IMR-90 (cell line): ENCODE measurements around the gene CDKN3. TPM values are rescaled to one million over a fixed set of nuclear protein-coding genes. Genes with fewer than 3 reads are reported as not detected.

Source experiments
- ATAC-seq: fragments of 200-7000 bp; cut with Tn5 transposase; 2 replicates; pipeline ENCODE4 v1.9.1; 2020; ENCODE audit warnings: low read depth, mild to moderate bottlenecking, moderate library complexity
- BruUV-seq: library from RNA; stranded (reverse); fragments of 400-500 nt; replicated peaks from 2 replicates; lab custom pipeline; 2021; lab: Mats Ljungman, UMichigan
- CTCF ChIA-PET: fragments of 300-600 bp; formaldehyde crosslinking; extraction: SDS; loops from one replicate; lab custom pipeline; 2021; ENCODE audit warnings: antibody characterized with exemption; lab: Yijun Ruan, JAX
- POLR2A ChIA-PET: fragments of 300-600 bp; sonication (Branson Sonifier 250); formaldehyde crosslinking; loops from one replicate; lab custom pipeline; 2022; ENCODE audit warnings: antibody characterized with exemption; ENCODE audit not compliant: unreplicated experiment; lab: Charles Lee
- DNase-seq: peaks from one replicate; pipeline ENCODE4 v3.0.0; 2013
- H2AFZ ChIP-seq: replicated peaks from 2 replicates; pipeline ENCODE3; 2013; ENCODE audit warnings: low read length, mild to moderate bottlenecking; ENCODE audit not compliant: poor library complexity
- H2AK5ac ChIP-seq: 2 replicates; pipeline ENCODE4 v1.6.1; 2013; ENCODE audit warnings: low read depth, low read length, inconsistent platforms
- H2AK9ac ChIP-seq: replicated peaks from 2 replicates; pipeline ENCODE3; 2013; ENCODE audit warnings: mild to moderate bottlenecking, low read depth, low read length, moderate library complexity; ENCODE audit not compliant: poor library complexity
- H2BK120ac ChIP-seq: 2 replicates; pipeline ENCODE4 v1.6.1; 2013; ENCODE audit warnings: low read depth, low read length, inconsistent platforms
- H2BK15ac ChIP-seq: 3 replicates; pipeline ENCODE4 v1.6.1; 2013; ENCODE audit warnings: low read depth, low read length, inconsistent platforms
- H2BK20ac ChIP-seq: 2 replicates; pipeline ENCODE4 v1.6.1; 2013; ENCODE audit warnings: low read depth, mild to moderate bottlenecking, inconsistent platforms, low read length, moderate library complexity
- H2BK5ac ChIP-seq: 2 replicates; pipeline ENCODE4 v1.6.1; 2013; ENCODE audit warnings: mild to moderate bottlenecking, low read depth, low read length, inconsistent platforms; ENCODE audit not compliant: poor library complexity, severe bottlenecking
- H3K14ac ChIP-seq: replicated peaks from 2 replicates; pipeline ENCODE4 v1.6.1; 2013; ENCODE audit warnings: low read depth, low read length, inconsistent platforms
- H3K18ac ChIP-seq: 2 replicates; pipeline ENCODE4 v1.6.1; 2013; ENCODE audit warnings: low read depth, low read length, control low read depth
- H3K23ac ChIP-seq: 2 replicates; pipeline ENCODE4 v1.6.1; 2013; ENCODE audit warnings: low read depth, low read length, inconsistent platforms
- H3K27ac ChIP-seq: 2 replicates; pipeline ENCODE4 v1.5.1; 2013; ENCODE audit warnings: mild to moderate bottlenecking, control low read depth, low read length; ENCODE audit not compliant: insufficient read depth
- H3K27me3 ChIP-seq: 2 replicates; pipeline ENCODE4 v1.6.1; 2013; ENCODE audit warnings: low read length; ENCODE audit not compliant: control insufficient read depth, insufficient read depth
- H3K36me3 ChIP-seq: 2 replicates; pipeline ENCODE4 v1.6.1; 2013; ENCODE audit warnings: low read length, mixed read lengths; ENCODE audit not compliant: control insufficient read depth, insufficient read depth
- H3K4ac ChIP-seq: 2 replicates; pipeline ENCODE4 v1.6.1; 2013; ENCODE audit warnings: low read depth, low read length, inconsistent platforms
- H3K4me1 ChIP-seq: 2 replicates; pipeline ENCODE4 v1.6.1; 2013; ENCODE audit warnings: low read length, mixed read lengths; ENCODE audit not compliant: control insufficient read depth, insufficient read depth
- H3K4me2 ChIP-seq: 2 replicates; pipeline ENCODE4 v1.6.1; 2013; ENCODE audit warnings: low read depth, mild to moderate bottlenecking, control low read depth, low read length, moderate library complexity
- H3K4me3 ChIP-seq: 2 replicates; pipeline ENCODE4 v1.5.1; 2013; ENCODE audit warnings: low read depth, mild to moderate bottlenecking, control low read depth, low read length, moderate library complexity; ENCODE audit not compliant: insufficient read depth
- H3K56ac ChIP-seq: 2 replicates; pipeline ENCODE4 v1.6.1; 2013; ENCODE audit warnings: low read length, inconsistent platforms; ENCODE audit not compliant: insufficient read depth; ENCODE audit errors: extremely low read depth
- H3K79me1 ChIP-seq, 2 experiments: 2 replicates each; pipeline ENCODE4 v1.6.1; 2013; ENCODE audit warnings: low read length in 2 of 2, inconsistent platforms in 1 of 2, low read depth in 1 of 2
- H3K9ac ChIP-seq: 2 replicates; pipeline ENCODE4 v1.6.1; 2013; ENCODE audit warnings: low read depth, low read length, control low read depth
- H3K9me1 ChIP-seq: 2 replicates; pipeline ENCODE4 v1.6.1; 2013; ENCODE audit warnings: low read length, inconsistent platforms; ENCODE audit not compliant: insufficient read depth
- H3K9me3 ChIP-seq: 2 replicates; pipeline ENCODE4 v1.6.1; 2013; ENCODE audit warnings: low read length; ENCODE audit not compliant: control insufficient read depth, insufficient read depth
- H4K20me1 ChIP-seq: 2 replicates; pipeline ENCODE4 v1.6.1; 2013; ENCODE audit warnings: low read length, inconsistent platforms; ENCODE audit not compliant: insufficient read depth
- H4K5ac ChIP-seq: 2 replicates; pipeline ENCODE4 v1.6.1; 2013; ENCODE audit warnings: mild to moderate bottlenecking, low read depth, low read length, control low read depth
- H4K8ac ChIP-seq, 2 experiments: 2 replicates each; pipeline ENCODE4 v1.6.1; 2013; ENCODE audit warnings: low read depth in 2 of 2, low read length in 2 of 2, control low read depth in 1 of 2, inconsistent platforms in 1 of 2
- H4K91ac ChIP-seq: 2 replicates; pipeline ENCODE4 v1.6.1; 2013; ENCODE audit warnings: low read depth, low read length, inconsistent platforms; ENCODE audit not compliant: insufficient read depth
- CEBPB ChIP-seq: IDR thresholded peaks from 2 replicates; pipeline ENCODE4 v1.6.1; 2012; ENCODE audit warnings: low read depth, low read length, improper control_type of control experiment
- NFE2L2 ChIP-seq: fragments of 150-350 bp; IDR thresholded peaks from 2 replicates; pipeline ENCODE4 v1.6.1; 2016; ENCODE audit warnings: low read depth, mild to moderate bottlenecking, low read length
- SMC3 ChIP-seq: fragments of 150-350 bp; IDR thresholded peaks from 2 replicates; pipeline ENCODE4 v1.6.1; 2016; ENCODE audit warnings: low read depth, mild to moderate bottlenecking, antibody characterized with exemption, low read length, moderate library complexity
- dilution Hi-C: fragments of 300-500 bp; cut with HindIII; formaldehyde crosslinking; loops from one replicate; pipeline ENCODE4 v1.14.3; 2018; ENCODE audit warnings: low sequenced_read_pairs; ENCODE audit not compliant: unreplicated experiment
- in situ Hi-C: fragments of 300-500 bp; cut with MboI; formaldehyde crosslinking; loops from 3 replicates; pipeline ENCODE4 v1.14.3; 2019; ENCODE audit warnings: low sequenced_read_pairs, inconsistent platforms, mixed read lengths
- intact Hi-C: fragments of 100-400 bp; cut with micrococcal nuclease; formaldehyde crosslinking; loops from 2 replicates; pipeline ENCODE4 v1.10.0; 2022
- polyA plus RNA-seq, 3 experiments: library from polyadenylated mRNA; depleted of rRNA; stranded (reverse); fragments of >200 nt; gene quantifications; 2 replicates each; pipeline ENCODE4 v1.2.3, GENCODE V29; 2012; ENCODE audit warnings: low replicate concordance in 1 of 3
- total RNA-seq: library from RNA; depleted of rRNA; stranded (reverse); fragments of >200 nt; gene quantifications from 2 replicates; pipeline ENCODE4 v1.2.3, GENCODE V29; 2012
- TF ChIP-seq, protein P1 (sequence below): conservative IDR thresholded peaks from 2 replicates; pipeline ENCODE4 v1.5.1; 2012; ENCODE audit warnings: mild to moderate bottlenecking, low read depth, low read length, improper control_type of control experiment

The CDKN3 gene
- total and polyA plus RNA-seq, 2 of the 4 experiments (the other 2 are of a cell fraction): 38.9 to 48.9 TPM

DNA sequence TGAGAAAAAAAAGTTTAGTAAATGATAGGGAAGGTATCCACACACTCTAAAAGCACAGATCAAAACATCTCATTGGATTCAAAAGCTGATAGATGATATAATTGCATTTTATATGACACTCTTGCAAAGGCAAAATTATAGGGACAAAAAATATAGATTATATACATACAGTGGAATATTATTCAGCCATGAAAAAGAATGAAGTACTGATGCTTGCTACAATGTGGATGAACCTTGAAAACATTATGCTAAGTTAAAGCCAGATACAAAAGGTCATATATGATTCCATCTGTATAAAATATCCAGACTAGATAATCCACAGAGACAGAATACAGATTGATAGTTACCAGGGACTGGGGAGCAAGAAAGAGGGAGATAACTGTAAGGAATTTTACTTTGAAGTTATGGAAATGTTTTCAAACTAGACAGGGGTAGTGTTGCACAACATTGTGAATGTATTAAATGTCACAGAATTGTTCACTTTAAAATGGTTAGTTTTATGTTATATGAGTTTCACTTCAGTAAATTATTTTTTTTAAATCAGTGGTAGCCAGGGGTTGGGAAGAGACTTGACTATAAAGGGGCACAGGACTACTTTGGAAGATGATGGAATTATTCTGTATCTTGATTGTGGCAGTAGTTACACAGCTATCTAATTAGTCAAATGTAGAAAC is 41.7 kb upstream of the CDKN3 start:
- Histone ChIP-seq H3K79me1 (no peaks in the 10 kb centered on the region), H2AK5ac (no peak overlapping the region), H3K9me3 (no peaks in the 10 kb centered on the region), H4K8ac (no peak overlapping the region), H3K23ac (no peak overlapping the region), H2AFZ (no peak overlapping the region), H4K20me1 (no peaks in the 10 kb centered on the region), H3K4ac (no peak overlapping the region), H3K4me2 (no peak overlapping the region), H3K36me3 (no peaks in the 10 kb centered on the region), H2BK20ac (no peak overlapping the region), H3K4me3 (no peak overlapping the region), H2BK15ac (no peak overlapping the region), H3K4me1 (no peaks in the 10 kb centered on the region), H2BK120ac (no peak overlapping the region), H4K91ac (no peak overlapping the region), H4K5ac (no peak overlapping the region), H2AK9ac (no peak overlapping the region), H3K9ac (no peak overlapping the region), H3K14ac (no peak overlapping the region), H2BK5ac (no peak overlapping the region), H3K56ac (no peak overlapping the region; the same call in 1 of the 2 replicates), H3K18ac (no peak overlapping the region), H3K9me1 (0 out of 2 replicates have a peak, but pooled peaks cover 5% of the 10 kb centered on the region), H3K27ac (no peak overlapping the region), H3K27me3 (peaks cover 3% of the 10 kb centered on the region; the same call in 1 of the 2 replicates)
- ATAC-seq (no peak), DNase-seq (no peak)
- dilution Hi-C loops (no loop called here), intact Hi-C loops (no loop called here), in situ Hi-C loops (no loop called here)
- no TSS peak for BruUV-seq
- CTCF ChIA-PET: no interaction called here
- no peak for TF ChIP-seq SMC3
- TF ChIP-seq CEBPB: peak; percentile 64
- TF ChIP-seq, protein P1, sequence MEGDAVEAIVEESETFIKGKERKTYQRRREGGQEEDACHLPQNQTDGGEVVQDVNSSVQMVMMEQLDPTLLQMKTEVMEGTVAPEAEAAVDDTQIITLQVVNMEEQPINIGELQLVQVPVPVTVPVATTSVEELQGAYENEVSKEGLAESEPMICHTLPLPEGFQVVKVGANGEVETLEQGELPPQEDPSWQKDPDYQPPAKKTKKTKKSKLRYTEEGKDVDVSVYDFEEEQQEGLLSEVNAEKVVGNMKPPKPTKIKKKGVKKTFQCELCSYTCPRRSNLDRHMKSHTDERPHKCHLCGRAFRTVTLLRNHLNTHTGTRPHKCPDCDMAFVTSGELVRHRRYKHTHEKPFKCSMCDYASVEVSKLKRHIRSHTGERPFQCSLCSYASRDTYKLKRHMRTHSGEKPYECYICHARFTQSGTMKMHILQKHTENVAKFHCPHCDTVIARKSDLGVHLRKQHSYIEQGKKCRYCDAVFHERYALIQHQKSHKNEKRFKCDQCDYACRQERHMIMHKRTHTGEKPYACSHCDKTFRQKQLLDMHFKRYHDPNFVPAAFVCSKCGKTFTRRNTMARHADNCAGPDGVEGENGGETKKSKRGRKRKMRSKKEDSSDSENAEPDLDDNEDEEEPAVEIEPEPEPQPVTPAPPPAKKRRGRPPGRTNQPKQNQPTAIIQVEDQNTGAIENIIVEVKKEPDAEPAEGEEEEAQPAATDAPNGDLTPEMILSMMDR: no peak
- no peak for TF ChIP-seq NFE2L2
- POLR2A ChIA-PET: no interaction called here
